ENCODE measurements around the gene HERC6.
"Not testable (repeated sequence)": the region's sequence is repeated elsewhere in the genome, so short reads cannot be mapped to it uniquely, and the experiment has no call there.

- not testable (repeated sequence) for TF ChIP-seq BACH1 (IDR thresholded peaks at IDR 0.05; ENCODE audit: low read length); JUN (IDR thresholded peaks at IDR 0.05; ENCODE audit: low read depth, low read length); GABPA (IDR thresholded peaks at IDR 0.05; ENCODE audit: borderline replicate concordance, insufficient read depth, low read length); POLR2A (IDR thresholded peaks at IDR 0.05; ENCODE audit: control extremely low read depth in 1 of 2, low read depth in 2 of 2, low read length in 2 of 2); CBX8 (IDR thresholded peaks at IDR 0.05; ENCODE audit: borderline replicate concordance, low read depth, low read length); TAF1 (IDR thresholded peaks at IDR 0.05; ENCODE audit: low read depth, low read length); EP300 (IDR thresholded peaks at IDR 0.05; ENCODE audit: borderline replicate concordance in 1 of 2, low read depth in 2 of 2, low read length in 2 of 2); EZH2 (IDR thresholded peaks at IDR 0.05; ENCODE audit: low read depth, low read length, severe bottlenecking); SIN3A (conservative IDR thresholded peaks at IDR 0.05 in 1 of 2, IDR thresholded peaks at IDR 0.05 in 1 of 2; ENCODE audit: low read depth in 1 of 2, low read length in 2 of 2); GTF2F1 (IDR thresholded peaks at IDR 0.05; ENCODE audit: borderline replicate concordance, low read depth, low read length); ATF3 (IDR thresholded peaks at IDR 0.05; ENCODE audit: insufficient read depth, low read depth, low read length); CREB1 (IDR thresholded peaks at IDR 0.05); USF2 (IDR thresholded peaks at IDR 0.05; ENCODE audit: low read length)
- TF ChIP-seq, protein P1, sequence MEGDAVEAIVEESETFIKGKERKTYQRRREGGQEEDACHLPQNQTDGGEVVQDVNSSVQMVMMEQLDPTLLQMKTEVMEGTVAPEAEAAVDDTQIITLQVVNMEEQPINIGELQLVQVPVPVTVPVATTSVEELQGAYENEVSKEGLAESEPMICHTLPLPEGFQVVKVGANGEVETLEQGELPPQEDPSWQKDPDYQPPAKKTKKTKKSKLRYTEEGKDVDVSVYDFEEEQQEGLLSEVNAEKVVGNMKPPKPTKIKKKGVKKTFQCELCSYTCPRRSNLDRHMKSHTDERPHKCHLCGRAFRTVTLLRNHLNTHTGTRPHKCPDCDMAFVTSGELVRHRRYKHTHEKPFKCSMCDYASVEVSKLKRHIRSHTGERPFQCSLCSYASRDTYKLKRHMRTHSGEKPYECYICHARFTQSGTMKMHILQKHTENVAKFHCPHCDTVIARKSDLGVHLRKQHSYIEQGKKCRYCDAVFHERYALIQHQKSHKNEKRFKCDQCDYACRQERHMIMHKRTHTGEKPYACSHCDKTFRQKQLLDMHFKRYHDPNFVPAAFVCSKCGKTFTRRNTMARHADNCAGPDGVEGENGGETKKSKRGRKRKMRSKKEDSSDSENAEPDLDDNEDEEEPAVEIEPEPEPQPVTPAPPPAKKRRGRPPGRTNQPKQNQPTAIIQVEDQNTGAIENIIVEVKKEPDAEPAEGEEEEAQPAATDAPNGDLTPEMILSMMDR (IDR thresholded peaks at IDR 0.05; ENCODE audit: control extremely low read depth in 1 of 3, insufficient read depth in 1 of 3, low read depth in 1 of 3, low read length in 3 of 3) = not testable (repeated sequence)
Observed at GRCh38 chr4:88346902-88347301, 31.8 kb upstream of the HERC6 start.

Measured in H1 (cell line).